PC-9 (cell line): Measurements from ENCODE around the gene ENTR1.

Source experiments
- EZH2 ChIP-seq: fragments of 200-600 bp; sonication (generic); IDR thresholded peaks from 2 replicates; pipeline ENCODE4 v1.8.0; 2017; ENCODE audit warnings: antibody characterized with exemption, low read depth
- TF ChIP-seq, protein P1 (sequence below): fragments of 200-600 bp; sonication (generic); conservative IDR thresholded peaks from 2 replicates; pipeline ENCODE4 v1.6.1; 2017; ENCODE audit warnings: mixed run types, antibody characterized with exemption, mild to moderate bottlenecking, moderate library complexity

DNA sequence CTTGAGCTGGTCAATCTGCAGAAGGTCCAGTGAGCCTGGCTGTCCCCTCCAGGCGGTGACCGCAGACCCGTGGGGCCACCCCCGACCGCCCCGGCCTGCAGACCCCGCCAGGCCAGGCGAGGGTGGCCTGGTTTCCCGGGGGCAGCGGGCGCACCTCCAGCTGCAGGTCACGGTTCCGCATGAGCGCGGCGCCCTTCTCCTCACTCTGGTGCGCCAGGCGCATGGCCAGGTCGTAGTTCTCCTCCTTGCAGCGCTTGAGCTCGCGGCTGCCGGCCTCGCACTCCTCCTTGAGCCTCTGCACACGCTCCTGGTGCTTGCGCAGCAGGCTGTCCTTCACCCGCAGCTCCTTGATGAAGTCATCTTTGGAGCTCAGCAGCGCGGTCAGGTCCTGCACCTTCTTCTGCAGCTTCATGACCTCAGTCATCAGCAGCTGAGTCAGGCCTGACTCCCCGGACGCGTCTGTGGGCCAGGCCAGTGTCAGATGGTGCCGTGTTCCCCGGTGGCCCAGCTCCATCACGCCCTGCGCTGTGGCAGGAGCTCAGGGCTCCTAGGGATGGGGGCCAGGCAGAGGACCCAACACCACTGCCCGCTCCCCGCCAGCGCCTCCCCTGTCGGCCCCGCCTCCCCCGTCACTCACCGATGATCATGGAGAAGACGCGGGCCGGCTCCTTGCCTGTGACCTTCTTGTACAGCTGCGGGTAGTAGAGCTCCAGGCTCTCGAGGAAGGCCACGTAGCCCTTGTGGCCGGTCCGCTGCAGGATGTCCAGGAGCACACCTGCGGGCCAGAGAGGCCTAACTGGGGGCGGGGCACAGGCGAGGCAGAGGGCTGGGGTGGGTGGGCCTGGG is 39.5 kb downstream of the ENTR1 start:
- TF ChIP-seq, protein P1, sequence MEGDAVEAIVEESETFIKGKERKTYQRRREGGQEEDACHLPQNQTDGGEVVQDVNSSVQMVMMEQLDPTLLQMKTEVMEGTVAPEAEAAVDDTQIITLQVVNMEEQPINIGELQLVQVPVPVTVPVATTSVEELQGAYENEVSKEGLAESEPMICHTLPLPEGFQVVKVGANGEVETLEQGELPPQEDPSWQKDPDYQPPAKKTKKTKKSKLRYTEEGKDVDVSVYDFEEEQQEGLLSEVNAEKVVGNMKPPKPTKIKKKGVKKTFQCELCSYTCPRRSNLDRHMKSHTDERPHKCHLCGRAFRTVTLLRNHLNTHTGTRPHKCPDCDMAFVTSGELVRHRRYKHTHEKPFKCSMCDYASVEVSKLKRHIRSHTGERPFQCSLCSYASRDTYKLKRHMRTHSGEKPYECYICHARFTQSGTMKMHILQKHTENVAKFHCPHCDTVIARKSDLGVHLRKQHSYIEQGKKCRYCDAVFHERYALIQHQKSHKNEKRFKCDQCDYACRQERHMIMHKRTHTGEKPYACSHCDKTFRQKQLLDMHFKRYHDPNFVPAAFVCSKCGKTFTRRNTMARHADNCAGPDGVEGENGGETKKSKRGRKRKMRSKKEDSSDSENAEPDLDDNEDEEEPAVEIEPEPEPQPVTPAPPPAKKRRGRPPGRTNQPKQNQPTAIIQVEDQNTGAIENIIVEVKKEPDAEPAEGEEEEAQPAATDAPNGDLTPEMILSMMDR: no peak
- no peak for TF ChIP-seq EZH2
